Tibial nerve (tissue), 4 donors: Measurements from ENCODE around the gene CLEC16A. TPM values are rescaled to one million over a fixed set of nuclear protein-coding genes. Genes with fewer than 3 reads are reported as not detected.

Experiments
- DNase-seq, 2 donors: peaks; one replicate each; pipeline ENCODE4 v3.0.0-alpha.2; 2019; ENCODE audit warnings: low spot score in 2 of 2
- H3K27ac ChIP-seq, 4 donors: fragments of 200-600 bp; sonication (generic) in 3 of 4; one replicate each; pipeline ENCODE4 v1.5.1; 2017 to 2019; ENCODE audit warnings: mild to moderate bottlenecking in 1 of 4
- H3K27me3 ChIP-seq, 2 donors: fragments of 200-600 bp; sonication (generic) in 1 of 2; one replicate each; pipeline versions ENCODE4 v1.5.1 to v1.6.0; 2017 to 2019
- H3K36me3 ChIP-seq, 3 donors: fragments of 200-600 bp; sonication (generic); one replicate each; pipeline ENCODE4 v1.5.1; 2018 to 2019
- H3K4me1 ChIP-seq, 4 donors: fragments of 200-600 bp; sonication (generic) in 3 of 4; one replicate each; pipeline ENCODE4 v1.5.1; 2017 to 2019
- H3K4me3 ChIP-seq, 4 donors: fragments of 200-600 bp; sonication (generic) in 3 of 4; one replicate each; pipeline ENCODE4 v1.5.1; 2017 to 2019; ENCODE audit warnings: mild to moderate bottlenecking in 1 of 4, moderate library complexity in 1 of 4
- H3K9me3 ChIP-seq, 4 donors: fragments of 200-600 bp; sonication (generic) in 3 of 4; one replicate each; pipeline ENCODE4 v1.5.1; 2017 to 2019
- CTCF ChIP-seq, 5 experiments: fragments of 200-600 bp in 3 of 5; fragments of 450-650 bp in 2 of 5; sonication (generic) in 3 of 5; IDR thresholded peaks; one replicate each; pipeline ENCODE4 v1.5.1; 2016 to 2019; ENCODE audit warnings: antibody characterized with exemption in 5 of 5, mild to moderate bottlenecking in 3 of 5, moderate library complexity in 2 of 5
- EP300 ChIP-seq, 2 donors: sonication (generic); formaldehyde crosslinking; IDR thresholded peaks; one replicate each; pipeline ENCODE4 v1.6.1; 2017; ENCODE audit warnings: antibody characterized with exemption in 2 of 2, mild to moderate bottlenecking in 1 of 2
- POLR2A ChIP-seq, 2 donors: fragments of 450-650 bp; IDR thresholded peaks; one replicate each; pipeline ENCODE4 v1.6.1; 2017; ENCODE audit warnings: antibody characterized with exemption in 2 of 2, mild to moderate bottlenecking in 2 of 2, moderate library complexity in 2 of 2
- WGBS, 2 donors: methylation state at CpG; one replicate each; pipeline ENCODE4 v1.1.5; 2018; 5-methylcytosine and 5-hydroxymethylcytosine counted together
- total RNA-seq, 4 donors: library from RNA; depleted of rRNA; stranded (reverse); fragments of >200 nt; gene quantifications; one replicate each; pipeline ENCODE4 v1.1.0, GENCODE V29; 2016

CLEC16A gene
- total RNA-seq, 4 donors from 2014 or later: 37.4 to 70.2 (median 55.2) TPM

- Histone ChIP-seq H3K4me1 (peaks cover 0 to 24% (median 9%) of the 10 kb centered on the region in 4 donors), H3K36me3 (peaks cover 0 to 62% (median 0%) of the 10 kb centered on the region in 3 donors), H3K9me3 (no peaks in the 10 kb centered on the region), H3K27ac (no peak overlapping the region), H3K4me3 (no peak overlapping the region), H3K27me3 (no peaks in the 10 kb centered on the region)
- no peak for DNase-seq
- TF ChIP-seq POLR2A (IDR thresholded peaks at IDR 0.05) (no peak), CTCF (IDR thresholded peaks at IDR 0.05) (no peak), EP300 (IDR thresholded peaks at IDR 0.05) (no peak)
- 76 to 80% methylated on average over 6 of the region's 6 CpGs for WGBS, 2 donors
These were observed 144.5 kb downstream of the CLEC16A start for GRCh38 chr16:11088831-11089230.

GRCh38 chr16:11089504-11090124, 145.2 kb downstream of the CLEC16A start:
- H3K27ac ChIP-seq: no peak overlapping the region

GRCh38 chr16:11090232-11090631, 145.9 kb downstream of the CLEC16A start:
- Histone ChIP-seq H3K27me3 (no peaks in the 10 kb centered on the region), H3K4me1 (peaks cover 0 to 26% (median 11%) of the 10 kb centered on the region in 4 donors), H3K4me3 (no peak overlapping the region), H3K9me3 (no peaks in the 10 kb centered on the region), H3K36me3 (peaks cover 0 to 49% (median 0%) of the 10 kb centered on the region in 3 donors), H3K27ac (no peak overlapping the region)
- WGBS, 2 donors: 90 to 92% methylated on average over 6 of the region's 6 CpGs
- no peak for DNase-seq
- no peak for TF ChIP-seq POLR2A (IDR thresholded peaks at IDR 0.05)
- no peak for TF ChIP-seq EP300 (IDR thresholded peaks at IDR 0.05)
- no peak for TF ChIP-seq CTCF (IDR thresholded peaks at IDR 0.05)

More at GRCh38 chr16:11089504-11090124, 145.2 kb downstream of the CLEC16A start:
- no peak overlapping the region for H3K4me3 ChIP-seq
- no peaks in the 10 kb centered on the region for H3K9me3 ChIP-seq
- WGBS, 2 donors: 74 to 77% methylated on average over 12 of the region's 12 CpGs
- no peak for DNase-seq
- H3K4me1 ChIP-seq: peaks cover 0 to 27% (median 12%) of the 10 kb centered on the region in 4 donors
- TF ChIP-seq POLR2A (IDR thresholded peaks at IDR 0.05) (no peak), EP300 (IDR thresholded peaks at IDR 0.05) (no peak), CTCF (IDR thresholded peaks at IDR 0.05) (no peak)
- peaks cover 0 to 54% (median 0%) of the 10 kb centered on the region in 3 donors for H3K36me3 ChIP-seq
- no peaks in the 10 kb centered on the region for H3K27me3 ChIP-seq

- Histone ChIP-seq H3K9me3 (no peaks in the 10 kb centered on the region), H3K27me3 (no peaks in the 10 kb centered on the region), H3K36me3 (peaks cover 0 to 48% (median 0%) of the 10 kb centered on the region in 3 donors), H3K4me3 (no peak overlapping the region), H3K4me1 (peaks cover 0 to 26% (median 9%) of the 10 kb centered on the region in 4 donors), H3K27ac (no peak overlapping the region)
- TF ChIP-seq POLR2A (IDR thresholded peaks at IDR 0.05) (no peak), CTCF (IDR thresholded peaks at IDR 0.05) (no peak), EP300 (IDR thresholded peaks at IDR 0.05) (no peak)
- 90 to 91% methylated on average over 12 to 14 of the region's 14 CpGs for WGBS, 2 donors
- no peak for DNase-seq
These were observed 146.8 kb downstream of the CLEC16A start for GRCh38 chr16:11091021-11091785.
